HEK293T (cell line): ENCODE data around the gene CCDC102A.

Experiments used
- ELF4 ChIP-seq: fragments of 450-650 bp; IDR thresholded peaks from 2 replicates; pipeline ENCODE4 v1.6.1; 2017; ENCODE audit warnings: antibody characterized with exemption
- HDGF ChIP-seq: fragments of 450-650 bp; IDR thresholded peaks from 2 replicates; pipeline ENCODE4 v1.6.1; 2017; ENCODE audit warnings: antibody characterized with exemption, borderline replicate concordance
- LEF1 ChIP-seq: fragments of 450-650 bp; IDR thresholded peaks from 2 replicates; pipeline ENCODE4 v1.6.1; 2017; ENCODE audit warnings: mild to moderate bottlenecking, borderline replicate concordance
- NFRKB ChIP-seq: fragments of 450-650 bp; IDR thresholded peaks from 2 replicates; pipeline ENCODE4 v1.6.1; 2016; ENCODE audit warnings: mild to moderate bottlenecking, moderate library complexity
- SUZ12 ChIP-seq: fragments of 450-650 bp; IDR thresholded peaks from 2 replicates; pipeline ENCODE4 v1.6.1; 2016; ENCODE audit warnings: mild to moderate bottlenecking

- TF ChIP-seq LEF1 (no peak), SUZ12 (no peak), HDGF (no peak), ELF4 (no peak), NFRKB (no peak)
These were observed 63.7 kb downstream of the CCDC102A start for GRCh38 chr16:57472665-57473060.
